ENCODE results near the gene ZNF74.

Gene ZNF74

GRCh38 chr22:20448630-20449029, 54.7 kb downstream of the ZNF74 start:
- no peak overlapping the region; the same call in 1 of the 2 replicates for H3K27ac ChIP-seq
- TF ChIP-seq, protein P1, sequence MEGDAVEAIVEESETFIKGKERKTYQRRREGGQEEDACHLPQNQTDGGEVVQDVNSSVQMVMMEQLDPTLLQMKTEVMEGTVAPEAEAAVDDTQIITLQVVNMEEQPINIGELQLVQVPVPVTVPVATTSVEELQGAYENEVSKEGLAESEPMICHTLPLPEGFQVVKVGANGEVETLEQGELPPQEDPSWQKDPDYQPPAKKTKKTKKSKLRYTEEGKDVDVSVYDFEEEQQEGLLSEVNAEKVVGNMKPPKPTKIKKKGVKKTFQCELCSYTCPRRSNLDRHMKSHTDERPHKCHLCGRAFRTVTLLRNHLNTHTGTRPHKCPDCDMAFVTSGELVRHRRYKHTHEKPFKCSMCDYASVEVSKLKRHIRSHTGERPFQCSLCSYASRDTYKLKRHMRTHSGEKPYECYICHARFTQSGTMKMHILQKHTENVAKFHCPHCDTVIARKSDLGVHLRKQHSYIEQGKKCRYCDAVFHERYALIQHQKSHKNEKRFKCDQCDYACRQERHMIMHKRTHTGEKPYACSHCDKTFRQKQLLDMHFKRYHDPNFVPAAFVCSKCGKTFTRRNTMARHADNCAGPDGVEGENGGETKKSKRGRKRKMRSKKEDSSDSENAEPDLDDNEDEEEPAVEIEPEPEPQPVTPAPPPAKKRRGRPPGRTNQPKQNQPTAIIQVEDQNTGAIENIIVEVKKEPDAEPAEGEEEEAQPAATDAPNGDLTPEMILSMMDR (conservative IDR thresholded peaks at IDR 0.05) = no peak

DNA sequence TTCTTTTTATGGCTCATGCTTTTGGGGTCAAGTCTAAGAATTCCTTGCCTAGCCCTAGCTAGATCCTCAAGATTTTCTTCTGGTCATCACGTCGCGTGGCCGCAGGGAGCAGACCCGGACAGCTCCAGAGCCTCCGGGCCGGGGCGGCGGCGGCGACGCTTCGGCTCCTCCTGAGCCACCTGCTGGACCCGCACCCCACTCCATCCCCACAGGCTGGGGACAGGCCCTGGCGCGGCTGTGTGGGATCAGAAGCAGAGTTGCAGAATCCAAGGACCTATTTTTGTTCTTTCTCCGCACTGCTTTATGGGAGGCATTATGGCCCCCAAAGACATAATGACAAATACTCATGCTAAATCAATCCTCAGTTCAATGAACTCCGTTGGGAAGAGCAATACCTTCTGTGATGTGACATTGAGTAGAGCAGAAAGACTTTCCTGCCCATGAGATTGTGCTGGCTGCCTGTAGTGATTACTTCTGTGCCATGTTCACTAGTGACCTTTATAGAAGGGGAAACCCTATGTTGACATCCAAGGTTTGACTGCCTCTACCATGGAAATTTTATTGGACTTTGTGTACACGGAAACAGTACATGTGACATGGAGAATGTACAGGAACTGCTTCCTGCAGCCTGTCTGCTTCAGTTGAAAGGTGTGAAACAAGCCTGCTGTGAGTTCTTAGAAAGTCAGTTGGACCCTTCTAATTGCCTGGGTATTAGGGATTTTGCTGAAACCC, 56.0 kb downstream of the ZNF74 start:
- H3K27ac ChIP-seq = peak overlapping the region; percentile 69
- TF ChIP-seq, protein P1 (conservative IDR thresholded peaks at IDR 0.05) = no peak

DNA sequence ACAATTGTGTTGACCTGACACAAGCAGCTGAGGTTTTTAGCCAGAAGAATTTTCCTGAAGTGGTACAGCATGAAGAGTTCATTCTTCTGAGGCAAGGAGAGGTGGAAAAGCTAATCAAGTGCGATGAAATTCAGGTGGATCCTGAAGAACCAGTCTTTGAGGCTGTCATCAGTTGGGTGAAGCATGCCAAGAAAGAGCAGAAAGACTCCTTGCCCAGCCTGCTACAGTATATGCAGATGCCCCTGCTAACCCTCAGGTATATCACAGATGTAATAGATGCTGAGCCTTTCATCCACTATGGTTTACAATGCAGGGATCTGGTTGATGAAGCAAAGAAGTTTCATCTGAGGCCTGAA, 56.6 kb downstream of the ZNF74 start:
- TF ChIP-seq, protein P1 (conservative IDR thresholded peaks at IDR 0.05) = no peak

DNA sequence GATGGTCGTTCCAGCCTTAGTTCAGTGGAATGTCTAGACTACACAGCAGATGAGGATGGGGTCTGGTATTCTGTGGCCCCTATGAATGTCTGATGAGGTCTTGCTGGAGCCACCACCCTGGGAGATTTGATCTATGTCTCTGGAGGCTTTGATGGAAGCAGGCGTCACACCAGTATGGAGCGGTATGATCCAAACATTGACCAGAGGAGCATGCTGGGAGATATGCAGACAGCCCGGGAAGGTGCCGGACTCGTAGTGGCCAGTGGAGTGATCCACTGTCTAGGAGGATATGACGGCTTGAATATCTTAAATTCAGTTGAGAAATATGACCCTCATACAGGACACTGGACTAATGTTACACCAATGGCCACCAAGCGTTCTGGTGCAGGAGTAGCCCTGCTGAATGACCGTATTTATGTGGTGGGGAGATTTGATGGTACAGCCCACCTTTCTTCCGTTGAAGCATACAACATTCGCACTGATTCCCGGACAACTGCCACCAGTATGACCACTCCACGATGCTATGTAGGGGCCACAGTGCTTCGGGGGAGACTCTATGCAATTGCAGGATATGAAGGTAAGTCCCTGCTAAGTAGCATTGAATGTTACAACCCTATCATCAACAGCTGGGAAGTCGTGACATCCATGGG, 57.3 kb downstream of the ZNF74 start:
- H3K27ac ChIP-seq = peak overlapping the region; percentile 69

More for the DNA sequence above, 56.6 kb downstream of the ZNF74 start:
- H3K27ac ChIP-seq = peak overlapping the region; percentile 69

GRCh38 chr22:20451920-20452319, 58.0 kb downstream of the ZNF74 start:
- TF ChIP-seq, protein P1 (conservative IDR thresholded peaks at IDR 0.05) = no peak
- no peak overlapping the region for H3K27ac ChIP-seq

DNA sequence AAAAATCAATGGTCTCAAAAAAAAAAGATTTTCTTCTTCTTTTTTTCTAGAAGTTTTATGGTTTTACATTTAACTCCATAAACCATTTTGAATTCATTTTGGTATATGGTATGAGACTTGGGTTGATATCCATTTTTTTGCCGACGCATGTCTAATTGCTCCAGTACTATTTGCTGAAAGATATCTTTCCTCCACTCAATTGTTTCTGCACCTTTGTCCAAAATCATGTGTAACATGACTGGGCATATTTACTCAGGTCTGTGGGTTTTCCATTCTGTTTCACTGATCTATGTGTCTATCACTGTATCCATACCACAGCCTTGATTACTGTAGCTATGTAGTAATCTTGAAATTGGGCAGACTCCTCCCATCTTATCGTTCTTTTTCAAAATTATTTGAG, 59.3 kb downstream of the ZNF74 start:
- TF ChIP-seq, protein P1 (conservative IDR thresholded peaks at IDR 0.05) = no peak

DNA sequence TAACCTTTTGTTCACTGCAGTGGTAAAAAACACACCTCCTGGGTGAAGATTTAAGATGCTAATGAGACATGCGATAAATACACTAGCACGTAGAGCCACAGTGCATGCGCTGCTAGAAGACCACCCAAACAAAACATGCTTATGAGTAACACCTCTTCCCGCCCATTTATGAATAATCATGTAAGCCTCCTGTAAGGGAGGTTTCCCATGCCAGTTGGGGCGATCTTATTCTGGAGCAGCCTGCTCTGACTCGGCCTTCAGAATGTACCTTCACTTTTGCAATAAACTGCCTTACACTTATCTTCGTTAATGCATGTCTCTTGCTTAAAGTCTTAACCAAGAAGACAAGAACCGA, 61.7 kb downstream of the ZNF74 start:
- TF ChIP-seq, protein P1 (conservative IDR thresholded peaks at IDR 0.05) = no peak
- H3K27ac ChIP-seq = no peak overlapping the region

More for the DNA sequence above, 59.3 kb downstream of the ZNF74 start:
- H3K27ac ChIP-seq = no peak overlapping the region
